ENCODE results near the gene TMEM181. TPM values are rescaled to one million over a fixed set of nuclear protein-coding genes. Genes with fewer than 3 reads are reported as not detected.
A peak's percentile ranks its signal among the peaks of the same experiment; 100 is the strongest.
"Not testable (repeated sequence)": the region's sequence is repeated elsewhere in the genome, so short reads cannot be mapped to it uniquely, and the experiment has no call there.

TMEM181 gene
- total RNA-seq, 3 donors from 2014 or later: 11.4 to 13.2 (median 12.0) TPM

DNA sequence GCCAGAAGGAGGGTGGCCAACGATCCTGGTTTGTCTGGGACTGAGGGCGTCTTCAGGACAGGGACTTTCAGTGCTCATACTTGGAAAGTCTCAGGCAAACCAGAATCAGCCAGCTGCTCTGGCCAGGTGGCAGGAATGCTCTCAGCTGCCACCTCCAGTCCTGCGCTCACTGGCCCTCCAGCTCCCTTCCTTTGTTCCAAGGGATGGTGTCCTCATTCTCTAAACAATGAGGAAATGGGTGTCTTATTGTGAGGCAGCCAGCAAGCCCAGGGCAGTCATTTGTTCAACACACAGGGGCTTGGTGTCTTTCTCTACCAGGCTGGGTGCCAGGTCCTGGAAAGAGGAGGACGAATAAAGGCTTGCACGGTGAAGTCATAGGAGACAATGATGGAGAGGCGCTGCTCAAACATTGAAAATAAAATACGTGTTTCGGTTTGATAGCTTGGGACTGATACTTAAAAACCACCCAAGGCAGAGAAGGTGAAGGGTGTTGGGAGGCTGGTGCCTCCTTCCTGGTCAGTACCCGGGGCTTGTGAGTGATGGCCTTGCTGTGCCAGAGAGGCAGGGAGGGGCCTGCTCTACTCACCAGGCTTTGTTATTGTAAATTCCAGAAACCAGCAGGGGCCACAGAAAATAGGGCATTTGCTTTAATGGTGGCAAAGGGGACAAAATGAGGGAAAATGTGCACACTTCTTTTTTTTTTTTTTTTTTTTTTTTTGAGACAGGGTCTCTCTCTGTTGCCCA, 11.3 kb upstream of the TMEM181 start:
- Mint-ChIP-seq H3K27me3 (ENCODE audit: low read depth) (peaks cover 9% of the 10 kb centered on the region), H3K4me1 (ENCODE audit: low read depth) (no peaks in the 10 kb centered on the region), H3K4me3 (no peak overlapping the region), H3K36me3 (ENCODE audit: insufficient read depth) (no peaks in the 10 kb centered on the region), H3K9me3 (no peaks in the 10 kb centered on the region)
- DNase-seq (no peak), ATAC-seq (no peak)

DNA sequence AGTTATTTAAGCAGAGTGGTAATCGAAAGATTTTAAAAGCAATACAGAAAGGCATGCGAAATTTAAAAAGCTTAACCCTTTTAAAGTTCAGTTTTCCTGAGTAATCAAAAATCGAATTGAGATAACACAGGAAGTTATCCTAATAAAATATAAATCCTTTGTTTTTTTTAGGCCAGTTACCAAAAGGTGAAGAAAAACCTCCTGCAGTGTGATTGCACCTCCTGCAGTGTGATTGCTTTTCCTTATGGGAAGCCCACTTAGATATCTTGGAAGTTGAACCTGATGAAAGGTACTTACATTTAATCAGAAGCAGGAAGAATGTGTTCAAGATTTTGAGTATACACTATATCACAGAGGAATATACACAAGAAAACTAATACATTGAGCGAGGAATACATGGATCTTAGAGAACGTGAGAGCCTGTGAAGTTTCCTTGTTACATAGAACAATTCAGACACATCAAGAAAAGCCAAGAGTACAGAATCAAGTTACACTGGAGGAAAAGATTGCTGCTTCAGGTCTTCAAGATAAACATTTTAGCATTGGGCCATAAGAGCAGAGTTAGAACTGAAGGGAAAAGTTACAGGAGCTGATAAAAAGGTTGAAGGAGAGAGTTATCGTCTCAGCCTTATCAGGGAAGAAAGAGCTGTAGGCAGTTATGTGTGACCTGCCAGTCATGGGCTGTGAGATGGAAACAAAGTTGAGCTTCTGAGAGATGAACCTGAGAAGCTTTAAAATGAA, 7.7 kb upstream of the TMEM181 start:
- H3K9me3 Mint-ChIP-seq: no peaks in the 10 kb centered on the region
- H3K4me3 Mint-ChIP-seq: no peak overlapping the region
- H3K27me3 Mint-ChIP-seq (ENCODE audit: low read depth): peaks cover 6% of the 10 kb centered on the region
- peaks cover 1% of the 10 kb centered on the region for H3K4me1 Mint-ChIP-seq (ENCODE audit: low read depth)
- no peak for DNase-seq
- H3K36me3 Mint-ChIP-seq (ENCODE audit: insufficient read depth): no peaks in the 10 kb centered on the region
- no peak for ATAC-seq

DNA sequence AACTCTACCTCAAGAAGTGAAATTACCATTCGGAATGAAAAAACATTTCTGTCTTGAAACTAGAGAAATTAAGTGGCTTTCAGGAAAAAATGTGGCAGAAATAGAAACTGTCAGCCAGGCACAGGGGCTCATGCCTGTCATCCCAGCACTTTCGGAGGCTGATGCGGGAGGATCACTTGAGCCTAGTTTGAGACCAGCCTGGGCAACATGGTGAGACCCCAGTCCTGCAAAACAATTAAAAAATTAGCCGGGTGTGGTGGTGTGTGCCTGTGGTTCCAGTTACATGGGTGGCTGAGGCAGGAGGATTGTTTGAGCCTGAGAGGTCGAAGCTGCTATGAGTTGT, 7.1 kb upstream of the TMEM181 start:
- Mint-ChIP-seq H3K4me3 (no peak overlapping the region), H3K27me3 (ENCODE audit: low read depth) (peaks cover 6% of the 10 kb centered on the region), H3K4me1 (ENCODE audit: low read depth) (peaks cover 1% of the 10 kb centered on the region), H3K9me3 (no peaks in the 10 kb centered on the region), H3K36me3 (ENCODE audit: insufficient read depth) (no peaks in the 10 kb centered on the region)
- no peak for ATAC-seq
- no peak for DNase-seq

DNA sequence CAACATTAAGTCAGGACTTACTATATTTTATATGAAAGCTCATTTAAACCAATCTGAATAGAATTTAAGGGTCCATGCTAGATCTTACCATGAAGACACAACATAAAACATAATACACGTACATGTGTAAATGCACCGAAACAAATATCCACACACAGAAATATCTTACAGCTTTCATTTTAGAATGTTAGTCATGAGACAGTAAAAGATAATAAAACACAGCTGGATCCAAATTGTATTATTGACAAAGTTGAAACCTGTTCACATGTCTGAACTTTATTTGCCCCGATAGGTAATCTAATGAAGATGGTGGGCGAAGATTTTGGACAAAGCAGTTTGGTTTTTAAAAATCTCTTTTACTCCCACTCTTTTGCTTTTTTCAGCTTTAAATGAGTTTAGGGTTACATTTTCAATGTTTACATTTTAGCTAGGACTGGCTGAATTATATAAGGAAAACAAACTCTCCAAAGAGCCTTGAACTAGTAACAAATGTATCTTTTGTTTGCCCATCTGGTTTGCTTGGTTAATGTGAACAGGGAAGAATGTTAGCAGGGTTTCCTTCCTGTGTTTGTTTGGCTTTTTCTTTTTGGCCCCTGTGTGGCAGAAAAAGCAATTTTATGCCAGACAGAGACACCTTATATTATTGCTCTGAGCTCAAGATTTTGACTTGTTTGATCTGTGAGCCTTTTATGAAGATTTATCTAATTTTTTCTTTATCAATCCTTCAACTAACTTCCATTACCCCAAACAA, 5.1 kb upstream of the TMEM181 start:
- ATAC-seq (no peak), DNase-seq (no peak)
- H3K4me1 Mint-ChIP-seq (ENCODE audit: low read depth): peaks cover 7% of the 10 kb centered on the region
- H3K9me3 Mint-ChIP-seq: no peaks in the 10 kb centered on the region
- H3K36me3 Mint-ChIP-seq (ENCODE audit: insufficient read depth): no peaks in the 10 kb centered on the region
- H3K27me3 Mint-ChIP-seq (ENCODE audit: low read depth): peaks cover 2% of the 10 kb centered on the region
- H3K4me3 Mint-ChIP-seq: no peak overlapping the region

DNA sequence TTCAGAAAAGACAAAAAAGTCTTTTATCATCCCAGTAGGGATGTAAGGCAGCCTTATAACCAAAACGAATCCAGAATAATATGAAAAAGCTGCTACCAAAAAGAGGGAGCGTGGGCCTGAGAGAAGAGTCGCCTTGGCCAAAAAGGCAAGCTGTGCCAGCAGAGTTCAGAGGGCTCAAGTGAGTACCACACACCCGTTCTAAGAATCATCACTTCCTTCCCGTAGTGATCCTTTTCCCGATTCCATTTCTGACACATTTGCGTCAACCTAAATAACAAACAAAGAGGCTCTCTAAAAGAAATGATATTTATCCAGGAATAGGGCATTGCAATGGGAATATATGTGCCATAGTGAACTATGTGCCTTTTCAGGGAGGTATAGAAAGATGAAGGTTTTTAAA, 3.8 kb upstream of the TMEM181 start:
- Mint-ChIP-seq H3K9me3 (no peaks in the 10 kb centered on the region), H3K36me3 (ENCODE audit: insufficient read depth) (no peaks in the 10 kb centered on the region), H3K27me3 (ENCODE audit: low read depth) (peaks cover 2% of the 10 kb centered on the region), H3K4me1 (ENCODE audit: low read depth) (peaks cover 9% of the 10 kb centered on the region), H3K4me3 (no peak overlapping the region)
- no peak for ATAC-seq
- DNase-seq: no peak

DNA sequence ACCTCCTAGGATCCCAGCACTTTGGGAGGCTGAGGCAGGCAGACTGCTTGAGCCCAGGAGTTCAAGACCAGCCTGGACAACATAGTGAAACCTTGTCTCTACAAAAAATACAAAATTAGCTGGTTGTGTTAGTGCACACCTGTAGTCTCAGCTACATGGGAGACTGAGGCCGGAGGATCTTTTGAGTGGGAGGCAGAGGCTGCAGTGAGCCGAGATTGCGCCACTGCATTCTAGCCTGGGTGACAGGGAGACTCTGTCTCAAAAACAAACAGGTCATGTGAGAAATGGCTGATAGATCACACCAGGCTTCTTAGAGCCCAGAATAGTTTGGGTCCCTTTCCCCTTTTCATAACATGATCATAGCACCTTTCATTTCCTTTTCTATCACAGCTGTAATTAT, 2.8 kb upstream of the TMEM181 start:
- not testable (repeated sequence) for H3K9me3 Mint-ChIP-seq; ATAC-seq; H3K36me3 Mint-ChIP-seq (ENCODE audit: insufficient read depth); H3K4me3 Mint-ChIP-seq; H3K27me3 Mint-ChIP-seq (ENCODE audit: low read depth); DNase-seq
- peaks cover 19% of the 10 kb centered on the region for H3K4me1 Mint-ChIP-seq (ENCODE audit: low read depth)

DNA sequence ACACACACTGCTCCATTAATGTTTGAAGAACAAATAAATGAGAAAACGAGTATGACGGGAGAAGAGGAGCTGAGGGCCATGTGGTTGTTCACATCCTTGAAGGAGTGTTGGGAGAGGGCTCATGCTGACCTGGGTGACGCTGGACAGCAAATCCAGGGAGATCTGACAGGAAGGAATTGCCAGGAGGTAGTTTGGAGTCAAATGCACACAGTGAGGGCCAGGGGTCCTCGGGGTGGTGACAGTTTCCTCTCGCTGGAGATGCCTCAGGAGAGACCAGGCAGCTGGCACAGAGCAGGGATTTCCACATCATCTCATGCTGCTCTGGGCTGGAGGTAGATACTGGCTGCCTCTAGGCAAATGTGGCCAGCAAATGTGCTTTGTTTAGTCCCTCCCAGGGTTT, 2.0 kb upstream of the TMEM181 start:
- Mint-ChIP-seq H3K4me3 (no peak overlapping the region), H3K27me3 (ENCODE audit: low read depth) (no peaks in the 10 kb centered on the region), H3K36me3 (ENCODE audit: insufficient read depth) (no peaks in the 10 kb centered on the region), H3K9me3 (no peaks in the 10 kb centered on the region), H3K4me1 (ENCODE audit: low read depth) (peaks cover 27% of the 10 kb centered on the region)
- DNase-seq: no peak
- ATAC-seq: no peak

DNA sequence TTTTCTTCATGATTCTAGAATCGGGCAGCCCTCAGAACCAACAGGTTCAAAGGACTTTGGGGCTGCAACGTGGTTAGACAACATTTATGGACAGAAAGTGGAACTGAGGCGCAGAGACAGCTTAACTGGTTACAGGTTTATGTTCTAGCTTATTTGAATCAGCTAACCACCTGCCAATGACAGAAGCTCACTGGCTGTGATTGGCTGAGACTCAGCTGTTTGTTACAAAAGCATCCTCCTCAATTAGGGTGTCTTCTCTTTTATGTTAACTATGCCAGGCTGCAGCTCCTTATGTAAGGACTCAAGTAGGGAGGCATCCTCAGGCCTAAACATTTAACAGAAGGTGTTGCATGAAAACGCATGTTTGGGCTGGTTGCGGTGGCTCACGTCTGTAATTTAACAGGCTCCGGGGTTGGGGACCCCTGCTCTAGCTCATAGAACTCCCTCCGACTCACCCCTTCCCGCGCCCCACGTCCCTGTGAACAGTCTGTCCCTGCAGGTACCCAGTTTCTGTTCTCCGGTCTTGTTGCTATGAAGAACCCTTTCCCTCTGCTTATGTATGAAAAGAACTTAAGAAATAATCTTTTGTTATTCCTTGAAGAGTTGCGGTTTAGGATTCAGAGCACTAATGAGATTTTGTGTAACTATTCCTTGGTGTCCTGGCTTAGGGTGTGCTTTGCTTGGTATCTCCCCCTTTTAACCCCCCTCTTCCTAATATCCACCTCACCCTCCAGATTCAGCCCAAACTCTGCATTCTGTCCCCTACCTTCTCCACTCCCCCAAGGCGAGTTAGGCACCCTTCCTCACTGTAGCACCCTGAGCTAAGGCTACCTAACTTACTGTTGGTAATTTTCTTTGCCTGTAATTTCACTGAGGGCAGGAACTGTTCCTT, 1.2 kb upstream of the TMEM181 start:
- Mint-ChIP-seq H3K36me3 (ENCODE audit: insufficient read depth) (no peaks in the 10 kb centered on the region), H3K27me3 (ENCODE audit: low read depth) (no peaks in the 10 kb centered on the region), H3K4me1 (ENCODE audit: low read depth) (peaks cover 33% of the 10 kb centered on the region), H3K9me3 (no peaks in the 10 kb centered on the region), H3K4me3 (peak overlapping the region; percentile 97)
- no peak for DNase-seq
- no peak for ATAC-seq

DNA sequence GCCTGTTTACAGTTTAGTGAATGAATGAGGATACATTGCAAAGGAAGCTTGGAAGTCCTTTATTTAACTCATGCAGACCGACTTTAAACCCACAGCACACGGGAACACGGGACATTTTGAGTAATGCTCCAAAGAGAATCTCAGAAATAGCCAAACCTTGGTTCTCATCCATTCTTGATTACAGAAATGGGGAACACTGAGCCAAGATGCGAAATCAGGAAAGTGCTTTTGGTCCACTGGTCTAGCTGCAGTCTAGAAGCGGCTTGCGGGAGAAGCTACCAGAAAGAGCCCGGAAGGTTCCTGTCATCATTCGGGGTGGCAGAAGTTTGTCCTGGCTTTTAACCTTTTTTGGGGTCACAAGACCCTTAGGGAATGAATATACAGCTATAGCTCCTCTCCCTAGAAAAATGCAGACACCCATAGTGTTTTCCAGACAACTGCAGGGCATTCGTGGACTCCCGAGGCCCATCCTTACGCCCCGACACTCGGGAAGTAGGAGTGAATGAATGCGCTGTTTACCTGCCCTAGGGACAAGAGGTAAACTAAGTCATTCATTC, 475 bp upstream of the TMEM181 start:
- no peaks in the 10 kb centered on the region for H3K36me3 Mint-ChIP-seq (ENCODE audit: insufficient read depth)
- no peaks in the 10 kb centered on the region for H3K27me3 Mint-ChIP-seq (ENCODE audit: low read depth)
- H3K4me1 Mint-ChIP-seq (ENCODE audit: low read depth): peaks cover 41% of the 10 kb centered on the region
- ATAC-seq (no peak), DNase-seq (no peak)
- H3K4me3 Mint-ChIP-seq: peak overlapping the region; percentile 97
- H3K9me3 Mint-ChIP-seq: no peaks in the 10 kb centered on the region

DNA sequence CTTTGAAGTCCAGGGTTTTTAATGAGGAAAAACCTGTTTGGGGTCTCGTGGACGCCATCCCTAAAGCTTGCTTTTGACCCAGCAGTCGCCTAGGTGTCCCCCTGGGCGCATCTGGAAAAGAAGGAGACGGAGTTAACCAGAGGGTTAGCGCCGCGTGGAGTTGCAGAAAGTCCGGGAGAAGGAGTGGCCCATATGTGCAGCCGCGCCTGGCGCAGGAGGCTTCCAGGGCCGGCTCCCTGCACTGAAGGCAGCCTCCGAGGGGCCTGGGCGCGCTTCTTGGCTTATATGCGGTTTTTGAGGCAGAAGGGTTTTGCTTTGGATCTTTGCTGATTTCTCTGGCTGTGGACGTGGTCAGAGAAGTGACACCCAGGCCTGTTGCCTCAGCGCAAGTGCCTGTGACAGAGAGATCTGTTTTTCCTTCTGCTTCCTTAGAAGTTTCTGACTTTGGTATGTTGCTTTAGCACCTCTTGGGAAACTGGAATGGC, 987 bp downstream of the TMEM181 start:
- Mint-ChIP-seq H3K36me3 (ENCODE audit: insufficient read depth) (peaks cover 3% of the 10 kb centered on the region), H3K4me1 (ENCODE audit: low read depth) (peaks cover 53% of the 10 kb centered on the region), H3K9me3 (no peaks in the 10 kb centered on the region), H3K27me3 (ENCODE audit: low read depth) (no peaks in the 10 kb centered on the region), H3K4me3 (peak overlapping the region; percentile 97)
- ATAC-seq (no peak), DNase-seq (no peak)

DNA sequence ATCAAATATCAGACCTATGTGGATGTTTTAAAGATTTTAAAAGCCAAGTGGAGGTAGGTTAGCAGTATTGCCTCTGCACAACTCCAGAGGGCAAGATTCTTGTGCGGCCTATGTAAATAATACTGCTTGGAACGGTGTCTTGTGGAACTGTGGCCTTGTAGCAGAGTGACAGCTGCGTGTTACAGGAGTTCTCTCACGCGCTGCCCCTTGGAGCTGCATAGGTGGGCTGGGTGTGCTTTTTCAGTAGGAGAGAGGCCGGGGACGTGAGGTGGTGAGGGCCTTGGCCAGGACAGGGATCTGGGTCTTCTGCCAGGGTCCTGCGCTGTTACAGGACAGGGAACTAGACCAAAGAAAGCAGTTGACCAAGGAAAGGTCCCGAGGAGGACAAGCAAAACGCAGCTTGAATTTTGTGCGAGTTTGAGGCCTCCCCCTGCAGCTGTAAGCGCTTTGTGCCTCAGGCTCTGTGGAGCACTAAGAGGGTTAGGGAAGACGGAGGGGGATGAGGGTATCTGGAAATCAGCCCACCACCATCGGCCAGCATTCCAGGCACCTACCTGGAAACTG, 1.5 kb downstream of the TMEM181 start:
- H3K27me3 Mint-ChIP-seq (ENCODE audit: low read depth): no peaks in the 10 kb centered on the region
- H3K4me3 Mint-ChIP-seq: peak overlapping the region; percentile 97
- DNase-seq: no peak
- ATAC-seq: no peak
- no peaks in the 10 kb centered on the region for H3K9me3 Mint-ChIP-seq
- H3K36me3 Mint-ChIP-seq (ENCODE audit: insufficient read depth): peaks cover 3% of the 10 kb centered on the region
- H3K4me1 Mint-ChIP-seq (ENCODE audit: low read depth): peaks cover 58% of the 10 kb centered on the region

DNA sequence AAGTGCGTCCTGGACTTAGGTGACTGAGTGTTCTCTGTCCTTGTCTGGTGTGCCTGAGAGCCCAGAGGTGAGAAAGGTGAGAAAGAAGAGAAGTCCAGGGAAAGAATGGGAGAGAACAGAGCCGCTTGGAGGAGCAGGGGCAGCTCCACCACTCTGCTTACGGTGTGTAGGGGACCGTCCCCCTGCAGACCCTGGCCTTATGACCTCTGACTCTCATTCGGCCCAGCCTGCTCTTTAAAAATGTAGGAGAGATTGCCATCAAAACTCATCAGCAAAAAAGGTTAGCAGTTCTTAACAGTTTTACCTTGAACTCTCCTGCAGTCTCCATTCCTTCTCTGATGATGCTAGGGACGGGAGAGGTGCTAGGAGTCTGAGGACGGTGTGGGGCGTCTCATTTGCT, 2.0 kb downstream of the TMEM181 start:
- Mint-ChIP-seq H3K4me1 (ENCODE audit: low read depth) (peaks cover 63% of the 10 kb centered on the region), H3K9me3 (no peaks in the 10 kb centered on the region), H3K4me3 (peak overlapping the region; percentile 97), H3K27me3 (ENCODE audit: low read depth) (no peaks in the 10 kb centered on the region), H3K36me3 (ENCODE audit: insufficient read depth) (peaks cover 3% of the 10 kb centered on the region)
- ATAC-seq (no peak), DNase-seq (no peak)
